HCT116 (cell line): ENCODE results near the gene SH3BP1. TPM values are rescaled to one million over a fixed set of nuclear protein-coding genes. Genes with fewer than 3 reads are reported as not detected.
A peak's percentile ranks its signal among the peaks of the same experiment; 100 is the strongest.

Experiments used
- ATAC-seq: fragments of 200-7000 bp; cut with Tn5 transposase; 2 replicates; pipeline ENCODE4 v1.9.1; 2020; ENCODE audit warnings: mild to moderate bottlenecking, moderate library complexity
- BruUV-seq: library from RNA; stranded (reverse); fragments of 400-500 nt; replicated peaks from 2 replicates; lab custom pipeline; 2021; lab: Mats Ljungman, UMichigan
- CTCF ChIA-PET: fragments of 300-600 bp; sonication (Branson Sonifier 250); formaldehyde crosslinking; loops from one replicate; lab custom pipeline; 2021; ENCODE audit warnings: antibody characterized with exemption; lab: Charles Lee
- POLR2A ChIA-PET: fragments of 300-600, 350-600 bp; sonication (Branson Sonifier 250); formaldehyde crosslinking; loops from one replicate; lab custom pipeline; 2021; ENCODE audit warnings: antibody characterized with exemption; lab: Charles Lee
- RAD21 ChIA-PET, 2 experiments: fragments of 300-600 bp; sonication (Branson Sonifier 250); formaldehyde crosslinking; loops; one replicate each; lab custom pipeline; 2023; ENCODE audit warnings: low total read pairs in 2 of 2; ENCODE audit not compliant: uncharacterized antibody in 2 of 2, unreplicated experiment in 2 of 2, low non-redundant PET in 1 of 2; lab: Charles Lee
- DNase-seq: peaks from one replicate; pipeline ENCODE4 v3.0.0-alpha.2; 2010; ENCODE audit warnings: low read depth, low spot score
- H2AFZ ChIP-seq: fragments of 200-600 bp; shearing (Covaris generic), sonication (generic); 2 replicates; pipeline ENCODE4 v1.6.1; 2017; ENCODE audit warnings: low read depth, mixed run types, mixed read lengths, antibody characterized with exemption, low read length; ENCODE audit not compliant: poor library complexity, severe bottlenecking
- H3K27ac ChIP-seq: 2 replicates; pipeline ENCODE4 v1.5.1; 2012; ENCODE audit warnings: low read depth, low read length
- H3K27me3 ChIP-seq: fragments of 200-600 bp; sonication (generic); 2 replicates; pipeline ENCODE4 v1.6.1; 2016; ENCODE audit warnings: mixed run types, low read length, mixed read lengths; ENCODE audit not compliant: insufficient read depth
- H3K36me3 ChIP-seq, 2 experiments: fragments of 200-500 bp in 1 of 2; fragments of 200-600 bp in 1 of 2; sonication (Bioruptor generic) in 1 of 2; sonication (generic) in 1 of 2; 2 replicates each; pipeline versions ENCODE4 v1.5.1 to v1.6.1; 2014 to 2016; ENCODE audit warnings: low read length in 2 of 2, inconsistent platforms in 1 of 2, mixed read lengths in 1 of 2, mixed run types in 1 of 2; ENCODE audit not compliant: insufficient read depth in 2 of 2, control insufficient read depth in 1 of 2
- H3K4me1 ChIP-seq, 2 experiments: fragments of 200-600 bp in 1 of 2; sonication (generic) in 1 of 2; 2 replicates each; pipeline versions ENCODE4 v1.5.1 to v1.6.1; 2012 to 2017; ENCODE audit warnings: low read length in 2 of 2, inconsistent platforms in 1 of 2, mild to moderate bottlenecking in 1 of 2, mixed read lengths in 1 of 2, mixed run types in 1 of 2, moderate library complexity in 1 of 2; ENCODE audit not compliant: insufficient read depth in 2 of 2, control insufficient read depth in 1 of 2
- H3K4me2 ChIP-seq: fragments of 200-600 bp; sonication (generic); 2 replicates; pipeline ENCODE4 v1.6.1; 2017; ENCODE audit warnings: mixed run types, low read length, mixed read lengths
- H3K4me3 ChIP-seq, 2 experiments: fragments of 200-600 bp in 1 of 2; sonication (generic) in 1 of 2; replicated peaks in 1 of 2; 2 replicates each; pipeline ENCODE4 v1.5.1; 2011 to 2016; ENCODE audit warnings: low read length in 2 of 2, control low read depth in 1 of 2, low read depth in 1 of 2, mild to moderate bottlenecking in 1 of 2, mixed read lengths in 1 of 2, mixed run types in 1 of 2
- H3K79me2 ChIP-seq: fragments of 200-600 bp; sonication (generic); 2 replicates; pipeline ENCODE4 v1.6.1; 2017; ENCODE audit warnings: mild to moderate bottlenecking, mixed run types, low read length, moderate library complexity, mixed read lengths; ENCODE audit not compliant: insufficient read depth
- H3K9ac ChIP-seq: fragments of 200-600 bp; sonication (generic); 2 replicates; pipeline ENCODE4 v1.6.1; 2016; ENCODE audit warnings: low read length, mixed read lengths
- H3K9me2 ChIP-seq: fragments of 200-600 bp; sonication (generic), shearing (Covaris generic); 2 replicates; pipeline ENCODE4 v1.6.1; 2017; ENCODE audit warnings: mixed run types, mild to moderate bottlenecking, moderate library complexity; ENCODE audit not compliant: insufficient read depth
- H3K9me3 ChIP-seq, 2 experiments: fragments of 200-500 bp in 1 of 2; fragments of 200-600 bp in 1 of 2; sonication (Bioruptor generic) in 1 of 2; sonication (generic) in 1 of 2; 2 replicates each; pipeline ENCODE4 v1.6.1; 2014 to 2017; ENCODE audit warnings: low read length in 2 of 2, mixed read lengths in 2 of 2, inconsistent platforms in 1 of 2, low read depth in 1 of 2, mild to moderate bottlenecking in 1 of 2, mixed run types in 1 of 2, moderate library complexity in 1 of 2; ENCODE audit not compliant: control insufficient read depth in 1 of 2, insufficient read depth in 1 of 2
- H4K20me1 ChIP-seq: fragments of 200-600 bp; sonication (generic), shearing (Covaris generic); 2 replicates; pipeline ENCODE4 v1.6.1; 2017; ENCODE audit warnings: mixed run types, mild to moderate bottlenecking, moderate library complexity; ENCODE audit not compliant: insufficient read depth
- CBX3 ChIP-seq: IDR thresholded peaks from 2 replicates; pipeline ENCODE4 v1.6.1; 2012; ENCODE audit warnings: low read depth
- CEBPB ChIP-seq: IDR thresholded peaks from 2 replicates; pipeline ENCODE4 v1.6.1; 2012; ENCODE audit warnings: low read depth
- EGR1 ChIP-seq: IDR thresholded peaks from 2 replicates; pipeline ENCODE4 v1.6.1; 2012; ENCODE audit warnings: low read depth
- ELF1 ChIP-seq: IDR thresholded peaks from 2 replicates; pipeline ENCODE4 v1.6.1; 2012; ENCODE audit warnings: low read depth, borderline replicate concordance
- EZH2phosphoT487 ChIP-seq: fragments of 200-600 bp; IDR thresholded peaks from 2 replicates; pipeline ENCODE4 v1.6.1; 2018; ENCODE audit warnings: antibody characterized with exemption, borderline replicate concordance
- JUND ChIP-seq: IDR thresholded peaks from 2 replicates; pipeline ENCODE4 v1.6.1; 2012
- POLR2AphosphoS5 ChIP-seq: IDR thresholded peaks from 2 replicates; pipeline ENCODE4 v1.6.1; 2011; ENCODE audit warnings: mild to moderate bottlenecking, low read depth, low read length, moderate library complexity
- RAD21 ChIP-seq: IDR thresholded peaks from 2 replicates; pipeline ENCODE4 v1.6.1; 2012; ENCODE audit warnings: low read depth, mild to moderate bottlenecking
- SIN3A ChIP-seq: IDR thresholded peaks from 2 replicates; pipeline ENCODE4 v1.6.1; 2012; ENCODE audit warnings: low read depth
- SRF ChIP-seq: IDR thresholded peaks from 2 replicates; pipeline ENCODE4 v1.6.1; 2012; ENCODE audit warnings: low read depth
- YY1 ChIP-seq: IDR thresholded peaks from 2 replicates; pipeline ENCODE4 v1.6.1; 2011; ENCODE audit warnings: low read length, low read depth, moderate library complexity, mild to moderate bottlenecking; ENCODE audit not compliant: insufficient replicate concordance; ENCODE audit errors: extremely low read depth
- ZFX ChIP-seq: fragments of 450-650 bp; IDR thresholded peaks from 2 replicates; pipeline ENCODE4 v1.6.1; 2017
- ZNF274 ChIP-seq: fragments of 200-500 bp; sonication (Bioruptor generic); IDR thresholded peaks from 2 replicates; pipeline ENCODE4 v1.6.1; 2014; ENCODE audit warnings: mild to moderate bottlenecking, low read depth, low read length, inconsistent platforms
- intact Hi-C: fragments of 100-400 bp; cut with micrococcal nuclease; formaldehyde crosslinking; loops from 2 replicates; pipeline ENCODE4 v1.10.0; 2022
- total RNA-seq: library from RNA; stranded (reverse); gene quantifications from one replicate; pipeline ENCODE4 v1.2.1, GENCODE V29; 2021; ENCODE audit not compliant: unreplicated experiment
- TF ChIP-seq, protein P1 (sequence below): IDR thresholded peaks from 2 replicates; pipeline ENCODE4 v1.6.1; 2012; ENCODE audit warnings: low read depth
- TF ChIP-seq, protein P2 (sequence below): IDR thresholded peaks from 2 replicates; pipeline ENCODE4 v1.6.1; 2012

The SH3BP1 gene
- total RNA-seq, 1 experiment from 2014 or later: 48.4 TPM

DNA sequence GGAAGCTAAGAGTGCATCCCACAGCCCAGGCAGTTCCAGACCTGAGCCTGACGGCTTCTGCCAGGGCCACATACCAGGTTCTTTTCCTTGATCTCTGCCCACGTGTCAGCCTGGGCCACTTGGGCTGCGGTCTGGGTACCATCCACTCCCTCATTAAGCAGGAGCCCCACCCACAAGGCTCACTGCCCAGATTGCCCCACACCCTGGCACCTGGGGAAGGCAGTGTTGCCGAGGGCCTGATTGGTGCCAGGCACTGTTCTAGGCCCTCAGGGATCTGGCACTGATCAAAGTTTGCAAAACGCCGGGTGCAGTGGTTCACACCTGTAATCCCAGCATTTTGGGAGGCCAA lies 15.5 kb upstream of the SH3BP1 start:
- H4K20me1 ChIP-seq: no peaks in the 10 kb centered on the region
- POLR2A ChIA-PET: no interaction called here
- BruUV-seq: no TSS peak
- TF ChIP-seq, protein P1, sequence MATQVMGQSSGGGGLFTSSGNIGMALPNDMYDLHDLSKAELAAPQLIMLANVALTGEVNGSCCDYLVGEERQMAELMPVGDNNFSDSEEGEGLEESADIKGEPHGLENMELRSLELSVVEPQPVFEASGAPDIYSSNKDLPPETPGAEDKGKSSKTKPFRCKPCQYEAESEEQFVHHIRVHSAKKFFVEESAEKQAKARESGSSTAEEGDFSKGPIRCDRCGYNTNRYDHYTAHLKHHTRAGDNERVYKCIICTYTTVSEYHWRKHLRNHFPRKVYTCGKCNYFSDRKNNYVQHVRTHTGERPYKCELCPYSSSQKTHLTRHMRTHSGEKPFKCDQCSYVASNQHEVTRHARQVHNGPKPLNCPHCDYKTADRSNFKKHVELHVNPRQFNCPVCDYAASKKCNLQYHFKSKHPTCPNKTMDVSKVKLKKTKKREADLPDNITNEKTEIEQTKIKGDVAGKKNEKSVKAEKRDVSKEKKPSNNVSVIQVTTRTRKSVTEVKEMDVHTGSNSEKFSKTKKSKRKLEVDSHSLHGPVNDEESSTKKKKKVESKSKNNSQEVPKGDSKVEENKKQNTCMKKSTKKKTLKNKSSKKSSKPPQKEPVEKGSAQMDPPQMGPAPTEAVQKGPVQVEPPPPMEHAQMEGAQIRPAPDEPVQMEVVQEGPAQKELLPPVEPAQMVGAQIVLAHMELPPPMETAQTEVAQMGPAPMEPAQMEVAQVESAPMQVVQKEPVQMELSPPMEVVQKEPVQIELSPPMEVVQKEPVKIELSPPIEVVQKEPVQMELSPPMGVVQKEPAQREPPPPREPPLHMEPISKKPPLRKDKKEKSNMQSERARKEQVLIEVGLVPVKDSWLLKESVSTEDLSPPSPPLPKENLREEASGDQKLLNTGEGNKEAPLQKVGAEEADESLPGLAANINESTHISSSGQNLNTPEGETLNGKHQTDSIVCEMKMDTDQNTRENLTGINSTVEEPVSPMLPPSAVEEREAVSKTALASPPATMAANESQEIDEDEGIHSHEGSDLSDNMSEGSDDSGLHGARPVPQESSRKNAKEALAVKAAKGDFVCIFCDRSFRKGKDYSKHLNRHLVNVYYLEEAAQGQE: no peak
- TF ChIP-seq ZNF274 (no peak), JUND (no peak), YY1 (no peak), EZH2phosphoT487 (no peak), SIN3A (no peak), CBX3 (no peak), ZFX (no peak), RAD21 (no peak), SRF (no peak), POLR2AphosphoS5 (no peak), CEBPB (no peak), EGR1 (no peak), ELF1 (no peak)
- TF ChIP-seq, protein P2, sequence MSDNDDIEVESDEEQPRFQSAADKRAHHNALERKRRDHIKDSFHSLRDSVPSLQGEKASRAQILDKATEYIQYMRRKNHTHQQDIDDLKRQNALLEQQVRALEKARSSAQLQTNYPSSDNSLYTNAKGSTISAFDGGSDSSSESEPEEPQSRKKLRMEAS: no peak
- RAD21 ChIA-PET: no interaction called here
- H3K27me3 ChIP-seq: no peaks in the 10 kb centered on the region
- CTCF ChIA-PET: no interaction called here
- no peaks in the 10 kb centered on the region for H3K9me3 ChIP-seq
- ATAC-seq (no peak), DNase-seq (no peak)
- H3K9ac ChIP-seq: no peak overlapping the region
- H3K4me1 ChIP-seq: no peaks in the 10 kb centered on the region; a peak in 1 of 4 replicates
- H3K79me2 ChIP-seq: no peaks in the 10 kb centered on the region
- intact Hi-C loops: loop anchor here (5.0 kb wide), 1 partner anchor 168 kb away; no protein-coding TSS in a partner anchor
- no peak overlapping the region for H2AFZ ChIP-seq
- no peaks in the 10 kb centered on the region for H3K9me2 ChIP-seq
- no peak overlapping the region for H3K4me2 ChIP-seq
- H3K36me3 ChIP-seq: peaks cover 17 to 20% of the 10 kb centered on the region in 2 experiments; a peak in 3 of 4 replicates
- H3K27ac ChIP-seq: peak overlapping the region; percentile 8; the same call in 1 of the 2 replicates
- no peak overlapping the region for H3K4me3 ChIP-seq
